Ureter (tissue), 1 donor: ENCODE data around the gene CDKN2B-AS1. TPM values are rescaled to one million over a fixed set of nuclear protein-coding genes. Genes with fewer than 3 reads are reported as not detected.
"Not testable (repeated sequence)": the region's sequence is repeated elsewhere in the genome, so short reads cannot be mapped to it uniquely, and the experiment has no call there.

Experiments
- DNase-seq: peaks from one replicate; pipeline ENCODE4 v3.0.0-alpha.2; 2020; ENCODE audit warnings: low spot score
- total RNA-seq: library from RNA; stranded (reverse); gene quantifications from one replicate; pipeline ENCODE4 v1.2.4, GENCODE V29; 2023
- donor health status: DM: yes; HTN: yes; CAD: no.

CDKN2B-AS1 gene
- total RNA-seq, 1 donor from 2014 or later = 1.5 TPM

DNA sequence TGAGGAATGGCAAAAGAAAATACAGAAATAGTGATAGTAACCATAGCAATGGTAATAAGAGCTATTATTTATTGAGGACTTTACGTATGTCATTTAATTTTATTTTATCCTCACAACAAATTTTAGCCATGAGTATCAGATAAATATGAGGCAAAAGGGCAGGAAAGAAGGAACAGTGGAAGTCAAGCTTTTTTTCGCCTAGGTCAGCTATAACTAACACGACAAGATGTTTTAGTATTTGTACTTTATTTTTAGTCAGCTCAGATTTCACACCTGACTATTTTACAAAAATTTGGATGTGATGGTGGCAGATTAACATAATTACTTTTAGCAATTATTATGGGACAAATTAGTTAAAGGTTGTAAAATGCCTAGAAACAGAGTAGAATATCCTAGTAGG is 49.3 kb downstream of the CDKN2B-AS1 start:
- DNase-seq = no peak

DNA sequence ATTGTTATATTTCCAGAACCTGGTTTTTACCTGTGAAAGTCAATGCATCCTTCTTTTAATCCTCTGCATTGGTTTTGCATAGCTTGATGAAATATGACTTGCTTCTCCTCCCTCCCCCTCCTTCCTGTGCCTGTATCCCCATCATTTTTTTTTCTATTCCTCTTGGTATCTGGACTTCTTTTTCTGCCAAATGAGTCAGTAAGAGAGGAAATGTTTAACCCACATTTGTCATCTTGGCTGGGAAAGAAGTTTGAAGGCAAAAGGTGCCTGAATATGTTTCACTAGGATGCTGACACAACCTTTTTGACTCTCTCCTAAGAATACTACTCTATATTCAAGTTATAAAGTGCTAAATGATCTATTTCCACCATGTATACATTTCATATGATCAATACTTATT is 50.0 kb downstream of the CDKN2B-AS1 start:
- no peak for DNase-seq

DNA sequence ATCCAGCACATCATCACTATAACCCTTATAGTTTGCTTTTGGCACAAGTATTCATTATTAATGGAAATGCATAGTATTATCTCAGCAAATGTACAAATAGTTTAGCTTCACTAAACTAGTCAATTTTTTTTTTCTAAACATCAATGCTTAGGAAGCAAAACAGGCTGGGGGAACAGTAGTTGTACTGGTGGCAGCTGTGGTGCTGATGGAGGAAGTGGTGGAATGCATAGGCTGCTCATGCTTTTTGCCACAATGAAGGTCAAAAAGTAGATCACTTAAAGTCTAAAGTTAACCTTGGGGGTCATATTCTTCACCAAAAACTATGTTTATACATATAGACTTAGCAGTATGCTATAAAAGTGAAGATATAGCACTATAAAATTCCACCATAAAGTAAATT is 50.8 kb downstream of the CDKN2B-AS1 start:
- no peak for DNase-seq

DNA sequence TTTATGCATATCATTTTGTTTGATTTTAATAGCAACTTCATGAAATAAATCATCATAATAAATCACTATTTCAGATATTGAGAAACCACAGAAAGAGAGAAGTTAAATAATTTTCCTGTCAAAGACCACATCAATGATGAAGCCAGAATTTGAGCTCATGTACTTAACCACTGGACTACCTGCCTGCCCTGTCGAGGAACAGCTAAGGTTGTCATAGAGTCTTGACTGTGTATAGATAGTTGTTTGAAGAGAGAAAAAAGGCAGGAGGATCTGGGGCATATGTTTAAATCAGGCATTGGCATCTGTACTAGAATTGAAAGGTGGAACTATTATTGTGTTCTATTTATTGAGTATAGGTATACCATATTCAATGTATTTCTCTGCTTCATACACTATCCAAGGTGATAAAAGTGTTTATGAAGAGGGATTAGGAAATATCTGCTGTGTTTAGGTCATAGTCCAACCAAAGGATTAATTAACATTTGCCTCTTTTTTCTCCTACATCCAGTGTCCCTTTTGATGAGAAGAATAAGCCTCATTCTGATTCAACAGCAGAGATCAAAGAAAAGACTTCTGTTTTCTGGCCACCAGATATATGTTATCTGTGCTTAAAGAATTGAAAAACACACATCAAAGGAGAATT is 51.8 kb downstream of the CDKN2B-AS1 start:
- no peak for DNase-seq

DNA sequence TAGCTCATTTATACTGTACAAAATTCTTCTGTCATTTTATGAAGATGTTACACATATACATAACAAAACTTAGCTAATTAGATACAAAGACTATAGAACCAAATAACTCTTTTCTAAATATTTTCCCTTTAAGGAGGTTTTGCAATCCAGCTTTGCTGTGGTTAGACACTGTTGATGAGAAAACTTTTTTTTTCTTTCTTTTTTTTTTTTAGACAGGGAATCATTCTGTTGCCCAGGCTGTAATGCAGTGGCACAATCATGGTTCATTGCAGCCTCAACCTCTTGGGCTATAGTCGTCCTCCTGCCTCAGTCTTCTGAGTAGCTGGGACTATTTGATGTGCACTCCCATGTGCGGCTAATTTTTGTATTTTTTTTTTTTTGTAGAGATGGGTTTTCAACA is 53.0 kb downstream of the CDKN2B-AS1 start:
- no peak for DNase-seq

DNA sequence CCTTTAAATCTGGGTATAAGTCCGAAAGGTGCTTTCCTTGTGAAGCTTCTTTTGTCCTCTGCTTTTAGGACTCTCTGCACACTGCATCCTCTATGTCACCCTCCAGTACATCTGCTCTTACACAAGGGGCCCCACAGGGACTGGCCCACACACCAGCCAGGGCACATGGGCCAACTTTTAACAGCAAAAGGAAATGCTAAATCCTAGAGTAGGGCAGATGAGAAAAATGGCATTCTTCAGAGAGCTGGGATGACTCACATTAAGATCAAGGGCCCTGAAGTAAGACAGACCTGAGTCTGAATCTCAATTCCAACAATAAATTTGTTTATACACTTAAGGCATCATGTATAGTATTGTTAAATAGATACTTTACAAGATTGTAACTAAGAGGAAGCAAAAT is 54.8 kb downstream of the CDKN2B-AS1 start:
- DNase-seq = no peak

DNA sequence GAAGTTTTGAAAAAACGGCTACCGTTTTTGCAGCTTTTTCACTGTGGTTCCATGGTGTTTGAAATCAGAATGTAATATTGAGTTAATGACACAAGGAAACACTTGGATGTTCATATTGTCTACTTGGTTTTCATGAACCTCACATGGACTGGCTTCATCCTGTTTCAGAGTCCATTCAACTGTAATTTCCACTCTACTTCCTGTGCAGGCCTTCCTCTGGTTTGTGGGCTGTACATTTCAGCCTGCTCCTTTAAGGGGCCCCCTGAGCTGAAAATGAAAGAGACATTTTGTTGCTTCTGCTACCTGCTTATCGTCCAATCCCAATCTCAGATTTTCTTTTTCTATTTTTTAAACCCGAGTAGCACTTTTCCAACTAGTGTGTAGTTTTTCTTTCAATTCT is 56.3 kb downstream of the CDKN2B-AS1 start:
- DNase-seq = no peak

DNA sequence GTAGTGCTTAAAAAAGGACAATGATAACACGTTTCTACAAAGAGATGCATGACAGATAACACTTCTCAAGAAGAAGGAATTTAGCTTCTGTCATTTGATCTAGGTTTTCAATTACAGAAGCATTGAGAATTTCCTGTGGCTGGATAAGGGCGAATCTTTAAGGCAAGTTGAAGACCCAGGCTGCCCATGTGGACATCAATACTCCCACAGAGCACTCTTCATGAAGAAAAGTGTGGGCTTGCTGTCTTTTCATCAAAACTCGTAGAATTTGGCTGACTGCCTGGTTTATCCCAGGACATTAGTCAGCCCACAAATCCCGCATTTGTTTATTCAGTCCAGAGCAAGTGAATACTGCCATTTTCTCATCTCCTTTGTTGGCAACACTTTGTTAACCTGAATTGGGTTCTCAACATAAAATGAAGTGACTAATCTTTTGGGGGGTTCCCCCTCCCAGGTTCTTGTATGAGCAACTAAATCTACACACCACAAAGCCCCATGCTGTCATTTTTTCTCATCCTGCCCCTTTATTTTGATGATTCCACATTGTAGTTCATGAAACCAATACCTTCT is 57.9 kb downstream of the CDKN2B-AS1 start:
- no peak for DNase-seq

DNA sequence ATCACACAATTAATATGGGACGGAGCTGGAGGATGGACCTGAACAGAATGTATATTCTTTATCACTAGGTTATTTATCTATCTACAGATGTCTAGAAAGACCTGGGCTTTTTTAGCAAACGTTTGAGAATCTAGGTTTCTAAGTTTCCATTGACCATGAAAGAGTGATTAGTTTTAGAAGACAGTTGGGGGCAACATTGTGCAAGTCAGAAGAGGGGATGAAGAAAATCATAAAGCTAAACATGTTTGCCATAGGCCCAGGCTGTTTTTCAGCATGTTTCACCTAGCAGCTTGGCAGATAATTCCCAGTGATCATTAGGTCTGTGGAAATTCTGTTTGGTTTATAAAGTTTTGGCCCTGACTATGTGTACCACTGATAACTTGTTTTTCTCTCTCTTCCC is 58.6 kb downstream of the CDKN2B-AS1 start:
- DNase-seq = no peak

DNA sequence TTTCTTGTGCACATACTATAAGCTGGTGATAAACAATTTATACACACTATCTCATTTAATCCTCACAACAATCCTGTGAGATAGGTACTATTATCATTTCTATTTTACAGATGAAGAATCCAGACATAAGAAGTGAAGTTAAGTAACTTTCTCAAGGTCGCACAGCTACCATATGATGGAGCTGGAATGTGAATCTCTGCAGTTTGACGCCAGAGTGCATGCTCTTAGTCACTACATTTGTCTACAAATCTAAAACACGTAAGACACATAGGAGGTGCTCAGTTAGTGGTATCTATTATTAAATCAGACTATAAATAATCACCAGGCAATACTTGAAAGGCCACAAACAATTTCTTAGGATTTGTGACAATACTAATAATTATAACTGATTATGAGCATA is 59.5 kb downstream of the CDKN2B-AS1 start:
- DNase-seq = no peak

DNA sequence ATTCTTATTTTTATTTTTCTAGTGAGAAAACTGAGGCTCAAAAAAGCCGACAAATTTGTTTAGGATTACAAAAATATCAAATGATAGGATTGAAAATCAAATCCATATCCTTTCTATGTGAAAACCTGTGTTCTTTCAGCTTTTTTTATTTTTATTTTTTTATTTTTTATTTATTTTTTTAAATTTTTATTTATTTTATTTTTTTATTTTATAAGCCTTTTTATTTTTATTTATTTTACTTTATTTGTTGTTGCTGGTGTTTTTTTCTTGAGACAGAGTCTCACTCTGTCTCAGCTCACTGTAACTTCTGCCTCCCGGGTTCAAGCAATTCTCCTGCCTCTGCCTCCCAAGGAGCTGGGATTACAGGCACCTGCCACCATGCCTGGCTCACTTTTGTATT is 59.9 kb downstream of the CDKN2B-AS1 start:
- no peak for DNase-seq

DNA sequence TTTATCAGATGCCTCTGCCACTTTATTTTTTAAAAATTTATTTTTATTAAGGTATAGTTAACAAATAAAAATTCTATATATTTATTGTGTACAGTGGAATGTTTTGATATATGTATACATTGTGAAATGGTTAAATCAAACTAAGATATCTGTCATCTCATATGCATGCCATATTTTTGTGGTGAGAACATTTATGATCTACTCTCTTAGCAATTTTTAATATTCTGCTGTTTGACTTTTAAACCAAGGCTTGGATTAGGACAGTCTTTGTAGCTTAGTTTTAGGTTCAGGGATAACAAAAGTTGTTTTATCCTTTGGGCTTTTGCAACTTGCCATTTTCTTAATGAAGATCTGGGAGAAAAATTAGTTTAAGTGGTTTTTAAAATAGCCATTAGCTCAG is 60.5 kb downstream of the CDKN2B-AS1 start:
- DNase-seq = no peak

DNA sequence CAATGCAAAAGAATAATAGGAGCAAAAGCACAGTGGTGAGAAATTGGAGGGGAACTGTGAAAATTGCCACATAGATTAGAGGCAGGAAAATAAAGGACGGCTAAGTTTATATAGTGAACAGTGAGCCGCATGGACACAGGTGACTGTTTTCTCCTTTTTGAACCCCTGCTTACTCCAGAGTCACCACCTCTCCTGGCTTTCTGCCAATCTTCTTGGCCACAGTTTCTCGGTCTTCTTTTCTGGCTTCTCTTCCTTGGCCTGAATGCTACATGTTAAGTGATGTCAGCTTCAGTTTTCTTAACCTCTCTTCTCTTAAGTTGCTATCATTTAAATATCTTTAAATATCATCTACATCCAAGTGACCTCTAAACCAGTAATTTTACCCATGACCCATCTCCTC is 61.8 kb downstream of the CDKN2B-AS1 start:
- no peak for DNase-seq

DNA sequence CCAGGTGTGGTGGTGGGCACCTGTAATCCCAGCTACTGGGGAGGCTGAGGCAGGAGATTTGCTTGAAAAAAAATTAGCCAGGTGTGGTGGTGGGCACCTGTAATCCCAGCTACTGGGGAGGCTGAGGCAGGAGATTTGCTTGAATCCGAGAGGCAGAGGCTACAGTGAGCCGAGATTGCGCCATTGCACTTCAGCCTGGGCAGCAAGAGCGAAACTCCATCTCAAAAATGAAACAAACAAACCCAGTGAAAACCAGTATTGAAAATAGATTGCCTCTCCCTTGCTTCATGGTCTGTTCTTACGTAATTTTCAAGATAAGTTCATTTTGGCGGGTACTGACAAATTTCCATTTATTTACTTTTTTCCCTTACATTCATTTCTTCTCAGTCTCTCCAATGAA is 63.4 kb downstream of the CDKN2B-AS1 start:
- DNase-seq = not testable (repeated sequence)

DNA sequence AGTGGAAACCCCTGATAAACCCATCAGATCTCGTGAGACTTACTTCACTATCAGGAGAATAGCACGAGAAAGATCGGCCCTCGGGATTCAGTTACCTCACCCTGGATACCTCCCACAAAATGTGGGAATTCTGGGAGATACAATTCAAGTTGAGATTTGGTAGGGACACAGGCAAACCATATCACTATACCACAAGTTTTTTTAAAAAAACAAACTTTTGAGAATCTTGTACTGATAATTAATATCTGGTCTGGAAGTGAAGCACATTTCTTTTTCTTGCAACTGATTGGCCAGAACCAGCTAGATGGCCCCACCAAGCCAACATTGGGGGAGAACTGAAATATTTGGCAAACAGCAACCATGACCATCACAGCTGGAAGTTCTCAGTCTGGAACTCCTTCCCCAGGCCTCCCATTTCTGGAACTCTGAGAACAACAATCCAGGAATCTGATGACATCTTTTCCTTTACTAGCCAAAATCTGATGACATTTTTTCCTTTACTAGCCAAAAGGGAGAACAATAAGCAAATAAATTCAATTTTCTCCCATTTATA is 66.3 kb downstream of the CDKN2B-AS1 start:
- DNase-seq = peak; percentile 48

DNA sequence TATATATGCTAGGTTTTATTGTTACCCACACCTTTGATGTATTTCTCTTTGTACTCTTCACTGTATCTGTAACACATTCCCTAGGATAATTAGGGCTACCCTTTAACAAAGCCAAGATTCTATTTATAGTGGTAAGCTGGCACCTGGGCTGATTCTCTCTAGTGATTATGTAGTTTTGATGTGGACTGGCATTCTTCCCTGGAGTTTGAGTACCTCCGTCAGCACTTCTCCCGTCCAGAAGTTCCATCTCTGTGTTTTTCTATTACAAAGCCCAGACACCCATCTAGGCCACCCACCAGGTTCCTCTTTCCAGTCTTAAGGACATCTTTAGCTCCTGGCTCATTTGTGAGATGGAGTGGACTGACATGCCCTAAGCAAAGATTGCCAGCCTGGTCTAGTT is 70.4 kb downstream of the CDKN2B-AS1 start:
- no peak for DNase-seq

DNA sequence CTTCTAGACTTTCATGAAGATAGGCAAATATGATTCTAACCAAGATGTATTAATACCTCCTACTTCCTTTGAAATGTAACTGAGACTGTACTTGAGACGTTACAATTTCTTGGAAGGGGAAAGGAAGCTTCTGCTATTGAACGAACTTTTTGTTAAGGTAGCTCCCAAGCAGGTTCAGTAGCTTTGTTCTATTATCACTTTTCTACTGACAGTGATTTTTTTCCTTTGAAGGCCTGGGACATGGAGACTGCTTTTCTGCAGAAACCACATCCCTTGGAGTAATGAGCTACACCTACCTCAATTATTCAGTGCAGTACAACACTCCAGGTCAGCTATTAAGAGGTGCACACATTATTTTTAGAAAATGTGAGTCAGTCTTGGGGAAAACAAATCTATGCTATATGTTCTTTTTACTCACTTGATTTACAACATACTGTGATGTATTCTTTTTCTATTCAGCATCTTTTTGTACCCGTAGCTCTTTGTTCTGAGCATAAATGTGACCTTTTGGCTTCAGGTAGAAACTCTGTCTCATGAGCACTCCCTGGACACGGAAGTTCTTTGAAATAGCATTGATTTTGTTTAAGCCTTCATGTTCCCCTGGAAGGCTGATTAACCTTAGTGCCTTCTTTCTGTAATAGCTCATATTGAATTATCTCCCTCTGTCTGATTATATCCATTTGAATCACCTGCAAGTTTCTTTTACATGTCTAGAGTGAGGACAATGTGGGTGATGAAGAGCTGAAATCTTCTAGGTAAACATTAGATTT is 71.0 kb downstream of the CDKN2B-AS1 start:
- DNase-seq = no peak

DNA sequence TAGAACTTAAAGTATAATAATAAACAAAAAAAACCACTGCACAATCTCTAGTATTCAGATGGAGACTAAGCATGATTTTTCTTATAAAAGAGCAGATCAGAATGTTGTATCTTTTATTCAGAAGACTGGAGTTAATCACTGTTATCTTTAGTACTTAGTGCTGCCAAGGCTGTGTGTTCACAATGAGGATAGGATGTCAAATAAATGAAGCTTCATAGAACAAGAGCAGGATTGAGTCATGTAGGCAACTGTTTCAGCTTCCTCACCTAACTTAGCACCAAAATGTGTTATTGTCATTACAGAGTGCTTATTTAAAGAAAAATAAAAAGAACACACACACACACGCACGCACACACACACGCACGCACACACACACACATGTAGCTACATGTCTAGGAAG is 72.6 kb downstream of the CDKN2B-AS1 start:
- no peak for DNase-seq

DNA sequence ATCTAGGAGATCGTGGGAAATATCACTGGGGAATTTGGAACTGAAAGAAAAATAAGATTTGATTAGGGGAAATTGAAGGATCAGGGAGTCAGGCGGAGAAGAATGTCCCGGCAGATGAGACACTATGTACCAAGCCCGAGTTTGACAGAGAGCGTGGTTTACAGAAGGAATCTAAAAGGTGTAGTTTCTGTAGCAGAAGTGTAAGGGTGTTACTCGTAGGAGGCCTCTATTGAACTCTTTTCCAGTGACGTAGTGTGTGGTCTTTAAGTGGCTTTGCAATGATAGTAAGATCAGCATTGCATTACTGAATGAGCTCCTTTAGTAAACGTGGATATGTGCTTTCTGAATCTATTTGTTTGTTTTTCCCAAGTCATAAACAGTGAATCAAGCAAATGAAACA is 73.8 kb downstream of the CDKN2B-AS1 start:
- DNase-seq = no peak

DNA sequence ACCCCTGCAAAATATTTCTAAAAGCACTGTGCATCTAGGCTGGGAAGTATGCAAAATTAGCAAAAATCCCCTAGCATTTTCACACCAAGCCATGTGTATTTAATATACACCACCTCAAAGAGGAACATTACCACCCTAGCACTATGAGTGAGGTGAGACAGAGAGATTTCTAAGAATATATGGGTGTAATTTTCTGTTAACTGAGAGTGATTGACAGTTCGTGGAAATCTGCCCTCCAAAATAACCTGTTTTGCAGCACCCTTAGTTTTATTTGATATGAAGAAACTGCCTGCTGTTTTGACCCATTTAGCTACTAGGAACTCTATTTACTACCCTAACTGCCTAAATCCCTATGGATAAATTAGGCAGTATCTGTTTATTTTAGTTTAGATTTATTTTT is 78.8 kb downstream of the CDKN2B-AS1 start:
- DNase-seq = no peak

DNA sequence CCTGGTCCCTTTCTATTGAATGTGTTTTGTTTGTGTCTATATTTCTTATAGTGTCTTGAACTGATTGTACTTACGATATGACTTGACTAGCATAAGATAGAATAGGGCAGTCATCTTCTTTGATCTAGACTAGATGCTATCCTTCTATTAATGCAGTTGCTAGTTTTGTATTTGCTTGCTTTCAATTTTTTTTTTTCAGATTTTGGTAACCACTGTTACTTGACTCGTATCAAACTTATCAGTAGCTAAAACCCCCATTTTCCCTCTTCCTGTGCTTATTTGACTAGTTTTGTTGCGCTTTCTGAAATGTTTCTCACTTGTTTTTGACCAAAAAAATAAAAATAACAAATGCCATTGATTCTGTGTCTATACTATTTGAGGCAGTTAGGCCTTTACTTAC is 83.5 kb downstream of the CDKN2B-AS1 start:
- no peak for DNase-seq

DNA sequence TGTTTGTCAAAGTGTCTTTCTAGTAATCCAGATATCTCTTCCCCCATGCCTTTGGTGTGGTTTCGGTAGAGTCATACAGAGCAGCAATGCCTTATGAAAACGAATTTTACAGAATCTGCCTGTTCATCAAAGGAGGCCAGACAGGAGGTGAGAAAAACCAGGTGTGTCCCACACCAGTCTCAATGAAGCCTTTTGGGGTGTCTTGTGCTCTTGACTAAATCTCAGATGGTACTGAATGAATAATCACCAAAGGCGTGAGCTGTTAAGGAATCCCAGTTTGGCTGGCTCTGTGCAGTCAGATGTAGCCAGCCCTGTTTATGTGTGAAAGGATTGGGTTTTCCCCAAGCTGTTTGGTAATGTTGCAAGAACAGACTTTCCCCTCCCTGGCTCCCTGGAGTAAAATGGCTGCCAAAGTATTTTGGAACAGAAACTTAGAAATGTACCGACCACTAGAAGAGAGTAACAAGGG is 85.3 kb downstream of the CDKN2B-AS1 start:
- no peak for DNase-seq
